Neuronal stem cell (in vitro differentiated cells): ENCODE measurements around the gene CCN2.

ENCODE experiments used
- DNase-seq: peaks from one replicate; pipeline ENCODE4 v3.0.0-alpha.2; 2013; ENCODE audit warnings: low spot score
- H2AFZ ChIP-seq: one replicate; pipeline ENCODE4 v1.6.1; 2013; ENCODE audit warnings: mild to moderate bottlenecking, low read length, inconsistent platforms
- H2AK5ac ChIP-seq: 2 replicates; pipeline ENCODE4 v1.6.1; 2013; ENCODE audit warnings: low read depth, mild to moderate bottlenecking, inconsistent platforms, low read length, moderate library complexity, mixed read lengths
- H2BK120ac ChIP-seq: 2 replicates; pipeline ENCODE4 v1.6.1; 2013; ENCODE audit warnings: low read depth, mild to moderate bottlenecking, inconsistent platforms, low read length, moderate library complexity, mixed read lengths
- H2BK12ac ChIP-seq: one replicate; pipeline ENCODE4 v1.6.1; 2013; ENCODE audit warnings: low read length, inconsistent platforms
- H2BK15ac ChIP-seq: 2 replicates; pipeline ENCODE4 v1.6.1; 2013; ENCODE audit warnings: mild to moderate bottlenecking, low read length, inconsistent platforms, mixed read lengths
- H2BK5ac ChIP-seq: one replicate; pipeline ENCODE4 v1.6.1; 2013; ENCODE audit warnings: inconsistent platforms, mild to moderate bottlenecking, low read length, moderate library complexity
- H3K14ac ChIP-seq: one replicate; pipeline ENCODE4 v1.6.1; 2013; ENCODE audit warnings: low read length, inconsistent platforms
- H3K18ac ChIP-seq: 2 replicates; pipeline ENCODE4 v1.6.1; 2013; ENCODE audit warnings: low read length, inconsistent platforms
- H3K23ac ChIP-seq: 2 replicates; pipeline ENCODE4 v1.6.1; 2013; ENCODE audit warnings: low read depth, mild to moderate bottlenecking, mixed read lengths, low read length, inconsistent platforms; ENCODE audit not compliant: poor library complexity
- H3K27ac ChIP-seq: replicated peaks from 3 replicates; pipeline ENCODE4 v1.5.1; 2013; ENCODE audit warnings: low read length, inconsistent platforms
- H3K27me3 ChIP-seq, 3 experiments: 2 replicates each; pipeline ENCODE4 v1.6.1; 2013; ENCODE audit warnings: low read length in 3 of 3, mild to moderate bottlenecking in 2 of 3, inconsistent platforms in 1 of 3, low read depth in 1 of 3, mixed read lengths in 1 of 3, moderate library complexity in 1 of 3; ENCODE audit not compliant: control insufficient read depth in 3 of 3, insufficient read depth in 3 of 3
- H3K36me3 ChIP-seq, 2 donors: replicated peaks in 1 of 2; 2 replicates each; pipeline ENCODE4 v1.6.1; 2013; ENCODE audit warnings: low read length in 2 of 2; ENCODE audit not compliant: control insufficient read depth in 2 of 2, insufficient read depth in 2 of 2
- H3K4ac ChIP-seq: 2 replicates; pipeline ENCODE4 v1.6.1; 2013; ENCODE audit warnings: inconsistent platforms, mild to moderate bottlenecking, low read length, moderate library complexity
- H3K4me1 ChIP-seq, 2 donors: 1 replicate in 1 of 2; 2 replicates in 1 of 2; pipeline ENCODE4 v1.6.1; 2013; ENCODE audit warnings: low read length in 2 of 2, low read depth in 1 of 2; ENCODE audit not compliant: control insufficient read depth in 2 of 2, insufficient read depth in 1 of 2
- H3K4me2 ChIP-seq: one replicate; pipeline ENCODE4 v1.6.1; 2013; ENCODE audit warnings: mild to moderate bottlenecking, low read length, inconsistent platforms; ENCODE audit not compliant: insufficient read depth, poor library complexity, severe bottlenecking
- H3K4me3 ChIP-seq, 2 donors: 2 replicates each; pipeline ENCODE4 v1.5.1; 2013; ENCODE audit warnings: low read length in 2 of 2, mild to moderate bottlenecking in 2 of 2, inconsistent platforms in 1 of 2, moderate library complexity in 1 of 2
- H3K79me1 ChIP-seq: one replicate; pipeline ENCODE4 v1.6.1; 2013; ENCODE audit warnings: low read depth, mild to moderate bottlenecking, inconsistent platforms, low read length, moderate library complexity
- H3K9ac ChIP-seq: one replicate; pipeline ENCODE4 v1.6.1; 2013; ENCODE audit warnings: mild to moderate bottlenecking, low read depth, low read length, inconsistent platforms; ENCODE audit not compliant: poor library complexity
- H3K9me3 ChIP-seq, 2 donors: replicated peaks in 1 of 2; 2 replicates each; pipeline versions ENCODE3 to v1.6.1; 2013; ENCODE audit warnings: low read length in 2 of 2, mild to moderate bottlenecking in 2 of 2, inconsistent platforms in 1 of 2, low read depth in 1 of 2, mixed read lengths in 1 of 2, moderate library complexity in 1 of 2; ENCODE audit not compliant: control insufficient read depth in 2 of 2, insufficient read depth in 1 of 2
- H4K8ac ChIP-seq: one replicate; pipeline ENCODE4 v1.6.1; 2013; ENCODE audit warnings: low read depth, mild to moderate bottlenecking, inconsistent platforms, low read length, moderate library complexity
- H4K91ac ChIP-seq: one replicate; pipeline ENCODE4 v1.6.1; 2013; ENCODE audit warnings: low read length, low read depth, mild to moderate bottlenecking, inconsistent platforms; ENCODE audit not compliant: poor library complexity
- WGBS, 2 donors: extraction: QIAGEN DNeasy Blood & Tissue Kit; methylation state at CpG; one replicate each; pipeline ENCODE4 v1.1.7; 2013; ENCODE audit warnings: missing lambda C conversion rate in 2 of 2, mixed read lengths in 1 of 2; ENCODE audit not compliant: insufficient read length in 2 of 2, insufficient replicate concordance in 1 of 2; ENCODE audit errors: extremely low coverage in 2 of 2; 5-methylcytosine and 5-hydroxymethylcytosine counted together

Gene CCN2

GRCh38 chr6:131972741-131973140 lies 21.6 kb upstream of the CCN2 start:
- Histone ChIP-seq H3K4me2 (no peak overlapping the region), H3K9me3 (peaks cover 0 to 2% of the 10 kb centered on the region in 2 donors), H3K27me3 (no peaks in the 10 kb centered on the region), H2AK5ac (no peak overlapping the region), H2BK15ac (no peak overlapping the region), H3K4me1 (peaks cover 3 to 8% of the 10 kb centered on the region in 2 donors), H2BK12ac (no peak overlapping the region), H3K36me3 (no peaks in the 10 kb centered on the region), H3K9ac (no peak overlapping the region), H3K27ac (no peak overlapping the region), H2BK5ac (no peak overlapping the region), H4K91ac (no peak overlapping the region), H4K8ac (no peak overlapping the region), H3K4ac (no peak overlapping the region), H3K18ac (no peak overlapping the region), H3K4me3 (no peak overlapping the region), H3K14ac (no peak overlapping the region), H2BK120ac (no peak overlapping the region), H3K23ac (no peak overlapping the region), H2AFZ (no peak overlapping the region), H3K79me1 (peaks cover 2% of the 10 kb centered on the region)
- no peak for DNase-seq
- no CpG with 5 or more reads among the region's 2 CpGs for WGBS, 2 donors

GRCh38 chr6:131970076-131970859 lies 19.1 kb upstream of the CCN2 start:
- no peak overlapping the region for H3K9ac ChIP-seq
- H3K4ac ChIP-seq = no peak overlapping the region
- no peak overlapping the region for H2AFZ ChIP-seq
- no peak overlapping the region for H3K4me3 ChIP-seq
- H3K4me1 ChIP-seq = peaks cover 3% of the 10 kb centered on the region in 2 donors
- peaks cover 2% of the 10 kb centered on the region for H3K79me1 ChIP-seq
- no peak for DNase-seq
- WGBS, 2 donors = no CpG with 5 or more reads among the region's 2 CpGs
- no peak overlapping the region for H2BK120ac ChIP-seq
- no peak overlapping the region for H2BK5ac ChIP-seq
- no peak overlapping the region for H3K18ac ChIP-seq
- no peak overlapping the region for H3K23ac ChIP-seq
- no peak overlapping the region for H4K91ac ChIP-seq
- H3K14ac ChIP-seq = no peak overlapping the region
- H2BK15ac ChIP-seq = no peak overlapping the region
- no peak overlapping the region for H3K27ac ChIP-seq
- no peak overlapping the region for H4K8ac ChIP-seq
- no peaks in the 10 kb centered on the region for H3K27me3 ChIP-seq
- no peak overlapping the region for H2AK5ac ChIP-seq
- H3K4me2 ChIP-seq = no peak overlapping the region
- peaks cover 0 to 2% of the 10 kb centered on the region in 2 donors for H3K9me3 ChIP-seq
- no peaks in the 10 kb centered on the region for H3K36me3 ChIP-seq
- no peak overlapping the region for H2BK12ac ChIP-seq

- H2BK12ac ChIP-seq = no peak overlapping the region
- H3K36me3 ChIP-seq = no peaks in the 10 kb centered on the region
- no peak overlapping the region for H4K91ac ChIP-seq
- H3K4me3 ChIP-seq = no peak overlapping the region
- H3K9me3 ChIP-seq = no peaks in the 10 kb centered on the region
- H3K79me1 ChIP-seq = peaks cover 2% of the 10 kb centered on the region
- no peak overlapping the region for H3K4me2 ChIP-seq
- H2BK5ac ChIP-seq = no peak overlapping the region
- H3K27me3 ChIP-seq = no peaks in the 10 kb centered on the region
- no peak overlapping the region for H3K14ac ChIP-seq
- no peak overlapping the region for H2AK5ac ChIP-seq
- H4K8ac ChIP-seq = no peak overlapping the region
- DNase-seq = no peak
- H3K9ac ChIP-seq = no peak overlapping the region
- no peak overlapping the region for H2BK15ac ChIP-seq
- peak overlapping the region; percentile 40 for H2AFZ ChIP-seq
- WGBS, 2 donors = no CpG with 5 or more reads among the region's 5 CpGs
- H2BK120ac ChIP-seq = no peak overlapping the region
- H3K27ac ChIP-seq = no peak overlapping the region
- no peak overlapping the region for H3K23ac ChIP-seq
- H3K18ac ChIP-seq = no peak overlapping the region
- H3K4ac ChIP-seq = no peak overlapping the region
- peaks cover 3 to 9% of the 10 kb centered on the region in 2 donors for H3K4me1 ChIP-seq
Observed at GRCh38 chr6:131968656-131969055, 17.5 kb upstream of the CCN2 start.

GRCh38 chr6:131967948-131968347 lies 16.8 kb upstream of the CCN2 start:
- Histone ChIP-seq H3K4me2 (no peak overlapping the region), H3K27me3 (no peaks in the 10 kb centered on the region), H3K9me3 (no peaks in the 10 kb centered on the region), H2BK120ac (no peak overlapping the region), H4K91ac (no peak overlapping the region), H3K79me1 (peaks cover 2% of the 10 kb centered on the region), H3K18ac (no peak overlapping the region), H3K23ac (no peak overlapping the region), H4K8ac (no peak overlapping the region), H3K9ac (no peak overlapping the region), H3K27ac (no peak overlapping the region), H2BK5ac (no peak overlapping the region), H3K4ac (no peak overlapping the region), H3K4me1 (peaks cover 3 to 9% of the 10 kb centered on the region in 2 donors), H3K14ac (no peak overlapping the region), H2AFZ (no peak overlapping the region), H2AK5ac (no peak overlapping the region), H3K4me3 (no peak overlapping the region), H2BK12ac (peak overlapping the region; percentile 75), H2BK15ac (no peak overlapping the region), H3K36me3 (no peaks in the 10 kb centered on the region)
- DNase-seq = no peak
- no CpG with 5 or more reads among the region's 1 CpG for WGBS, 2 donors
